OCI-LY7 (cell line): ENCODE results near the gene CBX2. TPM values are rescaled to one million over a fixed set of nuclear protein-coding genes. Genes with fewer than 3 reads are reported as not detected.
"Not testable (repeated sequence)": the region's sequence is repeated elsewhere in the genome, so short reads cannot be mapped to it uniquely, and the experiment has no call there.

Experiments used
- BruUV-seq: library from RNA; stranded (reverse); fragments of 400-500 nt; replicated peaks from 2 replicates; lab custom pipeline; 2021; lab: Mats Ljungman, UMichigan
- CTCF ChIA-PET: fragments of 300-600 bp; sonication (Branson Sonifier 250); formaldehyde crosslinking; loops from one replicate; lab custom pipeline; 2022; ENCODE audit warnings: antibody characterized with exemption; ENCODE audit not compliant: unreplicated experiment; lab: Charles Lee
- POLR2A ChIA-PET: fragments of 300-600 bp; sonication (Branson Sonifier 250); formaldehyde crosslinking; loops from one replicate; lab custom pipeline; 2022; ENCODE audit warnings: antibody characterized with exemption; lab: Charles Lee
- DNase-seq: peaks from one replicate; pipeline ENCODE4 v3.0.0-alpha.2; 2015; ENCODE audit warnings: low spot score
- H2AFZ ChIP-seq: fragments of 200-600 bp; sonication (generic), shearing (Covaris generic); 2 replicates; pipeline ENCODE4 v1.6.1; 2014; ENCODE audit warnings: mild to moderate bottlenecking, antibody characterized with exemption, low read length, moderate library complexity
- H3K27ac ChIP-seq: fragments of 200-600 bp; sonication (generic); 2 replicates; pipeline ENCODE4 v1.5.1; 2014; ENCODE audit warnings: mixed run types, low read depth, mild to moderate bottlenecking, moderate library complexity, low read length, inconsistent platforms; ENCODE audit not compliant: poor library complexity, severe bottlenecking
- H3K36me3 ChIP-seq: fragments of 200-600 bp; sonication (generic); 2 replicates; pipeline ENCODE4 v1.6.1; 2014; ENCODE audit warnings: mild to moderate bottlenecking, antibody characterized with exemption, low read length, moderate library complexity, mixed read lengths; ENCODE audit not compliant: insufficient read depth
- H3K4me1 ChIP-seq: fragments of 200-600 bp; sonication (generic); 2 replicates; pipeline ENCODE4 v1.5.1; 2014; ENCODE audit warnings: mild to moderate bottlenecking, low read length; ENCODE audit not compliant: insufficient read depth, poor library complexity, severe bottlenecking
- H3K4me2 ChIP-seq: fragments of 200-600 bp; sonication (generic); 2 replicates; pipeline ENCODE4 v1.6.1; 2014; ENCODE audit warnings: mild to moderate bottlenecking, low read length
- H3K4me3 ChIP-seq: fragments of 200-600 bp; sonication (generic); 2 replicates; pipeline ENCODE4 v1.5.1; 2014; ENCODE audit warnings: mild to moderate bottlenecking, low read depth, low read length; ENCODE audit not compliant: poor library complexity, severe bottlenecking
- H3K79me2 ChIP-seq: fragments of 200-600 bp; sonication (generic); 2 replicates; pipeline ENCODE4 v1.6.1; 2016; ENCODE audit warnings: low read depth, mild to moderate bottlenecking, low read length, moderate library complexity, mixed read lengths; ENCODE audit not compliant: insufficient read depth
- H3K9me2 ChIP-seq: fragments of 200-600 bp; sonication (generic); 2 replicates; pipeline ENCODE4 v1.6.1; 2016; ENCODE audit warnings: mild to moderate bottlenecking, low read length, mixed read lengths; ENCODE audit not compliant: insufficient read depth
- H3K9me3 ChIP-seq: fragments of 200-600 bp; sonication (generic); 2 replicates; pipeline ENCODE4 v1.6.1; 2014; ENCODE audit warnings: mild to moderate bottlenecking, mixed run types, low read length, mixed read lengths
- H4K20me1 ChIP-seq: fragments of 200-600 bp; sonication (generic); 2 replicates; pipeline ENCODE4 v1.6.1; 2014; ENCODE audit warnings: mild to moderate bottlenecking, antibody characterized with exemption, low read length, moderate library complexity, mixed read lengths; ENCODE audit not compliant: insufficient read depth
- EZH2phosphoT487 ChIP-seq: fragments of 200-600 bp; sonication (generic); IDR thresholded peaks from 2 replicates; pipeline ENCODE4 v1.6.1; 2018; ENCODE audit warnings: low read depth, borderline replicate concordance, mild to moderate bottlenecking, mixed run types, antibody characterized with exemption, low read length, moderate library complexity, mixed read lengths
- intact Hi-C: fragments of 100-400 bp; cut with micrococcal nuclease; formaldehyde crosslinking; loops from one replicate; pipeline ENCODE4 v1.10.0; 2022; ENCODE audit not compliant: unreplicated experiment
- total RNA-seq, 2 experiments: library from RNA; depleted of rRNA in 1 of 2; stranded (reverse); fragments of >200 nt in 1 of 2; shearing (Covaris generic) in 1 of 2; gene quantifications; 2 replicates each; pipeline ENCODE4 v1.2.3, GENCODE V29; 2014 to 2022
- TF ChIP-seq, protein P1 (sequence below): fragments of 200-600 bp; sonication (generic); conservative IDR thresholded peaks from 2 replicates; pipeline ENCODE4 v1.5.1; 2014; ENCODE audit warnings: mild to moderate bottlenecking, antibody characterized with exemption, low read length, moderate library complexity, mixed read lengths

The CBX2 gene
- total RNA-seq, 2 experiments from 2014 or later: 27.9 to 29.9 TPM

GRCh38 chr17:79754370-79754769 is 23.6 kb upstream of the CBX2 start:
- H3K79me2 ChIP-seq: no peaks in the 10 kb centered on the region
- DNase-seq: no peak
- no peak overlapping the region for H3K4me3 ChIP-seq
- H3K9me2 ChIP-seq: no peaks in the 10 kb centered on the region
- H3K4me1 ChIP-seq: no peaks in the 10 kb centered on the region
- H2AFZ ChIP-seq: no peak overlapping the region
- POLR2A ChIA-PET: no interaction called here
- no peak overlapping the region for H3K27ac ChIP-seq
- no peak overlapping the region for H3K4me2 ChIP-seq
- CTCF ChIA-PET: no interaction called here
- BruUV-seq: no TSS peak
- no peaks in the 10 kb centered on the region for H4K20me1 ChIP-seq
- no peaks in the 10 kb centered on the region for H3K36me3 ChIP-seq
- intact Hi-C loops: no loop called here
- no peaks in the 10 kb centered on the region for H3K9me3 ChIP-seq
- TF ChIP-seq EZH2phosphoT487: no peak
- TF ChIP-seq, protein P1, sequence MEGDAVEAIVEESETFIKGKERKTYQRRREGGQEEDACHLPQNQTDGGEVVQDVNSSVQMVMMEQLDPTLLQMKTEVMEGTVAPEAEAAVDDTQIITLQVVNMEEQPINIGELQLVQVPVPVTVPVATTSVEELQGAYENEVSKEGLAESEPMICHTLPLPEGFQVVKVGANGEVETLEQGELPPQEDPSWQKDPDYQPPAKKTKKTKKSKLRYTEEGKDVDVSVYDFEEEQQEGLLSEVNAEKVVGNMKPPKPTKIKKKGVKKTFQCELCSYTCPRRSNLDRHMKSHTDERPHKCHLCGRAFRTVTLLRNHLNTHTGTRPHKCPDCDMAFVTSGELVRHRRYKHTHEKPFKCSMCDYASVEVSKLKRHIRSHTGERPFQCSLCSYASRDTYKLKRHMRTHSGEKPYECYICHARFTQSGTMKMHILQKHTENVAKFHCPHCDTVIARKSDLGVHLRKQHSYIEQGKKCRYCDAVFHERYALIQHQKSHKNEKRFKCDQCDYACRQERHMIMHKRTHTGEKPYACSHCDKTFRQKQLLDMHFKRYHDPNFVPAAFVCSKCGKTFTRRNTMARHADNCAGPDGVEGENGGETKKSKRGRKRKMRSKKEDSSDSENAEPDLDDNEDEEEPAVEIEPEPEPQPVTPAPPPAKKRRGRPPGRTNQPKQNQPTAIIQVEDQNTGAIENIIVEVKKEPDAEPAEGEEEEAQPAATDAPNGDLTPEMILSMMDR: no peak

GRCh38 chr17:79754903-79755302 is 23.0 kb upstream of the CBX2 start:
- H3K79me2 ChIP-seq, POLR2A ChIA-PET, CTCF ChIA-PET, intact Hi-C loops, H4K20me1 ChIP-seq, H3K4me1 ChIP-seq, H3K36me3 ChIP-seq, H3K27ac ChIP-seq, BruUV-seq, H3K4me3 ChIP-seq, H3K4me2 ChIP-seq, H3K9me3 ChIP-seq, H2AFZ ChIP-seq, DNase-seq, H3K9me2 ChIP-seq: not testable (repeated sequence)

GRCh38 chr17:79755591-79755990 is 22.4 kb upstream of the CBX2 start:
- Histone ChIP-seq H2AFZ (no peak overlapping the region), H3K4me3 (no peak overlapping the region), H3K4me2 (no peak overlapping the region), H3K79me2 (no peaks in the 10 kb centered on the region), H3K9me2 (no peaks in the 10 kb centered on the region), H3K36me3 (no peaks in the 10 kb centered on the region), H3K4me1 (no peaks in the 10 kb centered on the region), H4K20me1 (no peaks in the 10 kb centered on the region), H3K27ac (no peak overlapping the region), H3K9me3 (no peaks in the 10 kb centered on the region)
- no peak for DNase-seq
- BruUV-seq: no TSS peak
- TF ChIP-seq EZH2phosphoT487: no peak
- TF ChIP-seq, protein P1: no peak
- POLR2A ChIA-PET: no interaction called here
- CTCF ChIA-PET: no interaction called here
- intact Hi-C loops: no loop called here
